Measurements from ENCODE around the gene MADD.

MADD gene

GRCh38 chr11:47269829-47270305, at the start of gene MADD:
TSS of gene MADD (plus strand) at chr11:47270133.
- H2AFZ ChIP-seq: peak within 1 kb of the TSS; percentile 86
- peaks cover 3% of the 10 kb centered on the region for H3K4me1 ChIP-seq
- H3K36me3 ChIP-seq (ENCODE audit: control insufficient read depth, insufficient read depth, low read length): no peaks in the 10 kb centered on the region
- no peaks in the 10 kb centered on the region for H3K9me3 ChIP-seq (ENCODE audit: control insufficient read depth, low read length)
- peak within 1 kb of the TSS; percentile 78 for H3K27ac ChIP-seq
- peaks cover 4% of the 10 kb centered on the region for H3K79me2 ChIP-seq
- H3K4me2 ChIP-seq (ENCODE audit: low read length): peak within 1 kb of the TSS; percentile 80
- TF ChIP-seq CTCF (IDR thresholded peaks at IDR 0.05): no peak
- no peak within 1 kb of the TSS for H3K9ac ChIP-seq
- no peaks in the 10 kb centered on the region for H3K27me3 ChIP-seq (ENCODE audit: control insufficient read depth, insufficient read depth, low read length)
- H3K4me3 ChIP-seq (ENCODE audit: low read depth, low read length): peak within 1 kb of the TSS; percentile 69

GRCh38 chr11:47220401-47220821, 49.5 kb upstream of the MADD start:
- Histone ChIP-seq H3K4me3 (ENCODE audit: low read depth, low read length) (no peak overlapping the region), H3K27ac (no peak overlapping the region), H3K79me2 (no peaks in the 10 kb centered on the region), H3K36me3 (ENCODE audit: control insufficient read depth, insufficient read depth, low read length) (no peaks in the 10 kb centered on the region), H3K4me2 (ENCODE audit: low read length) (no peak overlapping the region), H3K9ac (no peak overlapping the region), H3K27me3 (ENCODE audit: control insufficient read depth, insufficient read depth, low read length) (no peaks in the 10 kb centered on the region), H3K4me1 (no peaks in the 10 kb centered on the region), H3K9me3 (ENCODE audit: control insufficient read depth, low read length) (no peaks in the 10 kb centered on the region), H2AFZ (no peak overlapping the region)
- no peak for TF ChIP-seq CTCF (IDR thresholded peaks at IDR 0.05)

GRCh38 chr11:47222696-47223095, 47.2 kb upstream of the MADD start:
- no peak overlapping the region for H3K27ac ChIP-seq
- H2AFZ ChIP-seq: no peak overlapping the region
- H3K4me3 ChIP-seq (ENCODE audit: low read depth, low read length): no peak overlapping the region
- TF ChIP-seq CTCF (IDR thresholded peaks at IDR 0.05): no peak
- no peak overlapping the region for H3K9ac ChIP-seq
- no peak overlapping the region for H3K4me2 ChIP-seq (ENCODE audit: low read length)
- H3K9me3 ChIP-seq (ENCODE audit: control insufficient read depth, low read length): no peaks in the 10 kb centered on the region
- H3K79me2 ChIP-seq: no peaks in the 10 kb centered on the region
- H3K27me3 ChIP-seq (ENCODE audit: control insufficient read depth, insufficient read depth, low read length): no peaks in the 10 kb centered on the region
- no peaks in the 10 kb centered on the region for H3K36me3 ChIP-seq (ENCODE audit: control insufficient read depth, insufficient read depth, low read length)
- no peaks in the 10 kb centered on the region for H3K4me1 ChIP-seq

GRCh38 chr11:47225552-47226400, 44.2 kb upstream of the MADD start:
- Histone ChIP-seq H3K79me2 (no peaks in the 10 kb centered on the region), H3K27ac (no peak overlapping the region), H3K4me2 (ENCODE audit: low read length) (no peak overlapping the region), H3K9ac (no peak overlapping the region), H2AFZ (no peak overlapping the region), H3K4me1 (no peaks in the 10 kb centered on the region), H3K9me3 (ENCODE audit: control insufficient read depth, low read length) (no peaks in the 10 kb centered on the region), H3K4me3 (ENCODE audit: low read depth, low read length) (no peak overlapping the region), H3K27me3 (ENCODE audit: control insufficient read depth, insufficient read depth, low read length) (no peaks in the 10 kb centered on the region), H3K36me3 (ENCODE audit: control insufficient read depth, insufficient read depth, low read length) (no peaks in the 10 kb centered on the region)
- TF ChIP-seq CTCF (IDR thresholded peaks at IDR 0.05): no peak
